Stomach (tissue), 4 donors: ENCODE measurements around the gene BANP.

ENCODE experiments used
- EP300 ChIP-seq: sonication (generic); formaldehyde crosslinking; IDR thresholded peaks from one replicate; pipeline ENCODE4 v1.6.1; 2017; ENCODE audit warnings: antibody characterized with exemption
- POLR2A ChIP-seq, 4 donors: fragments of 450-650 bp; IDR thresholded peaks; one replicate each; pipeline ENCODE4 v1.6.1; 2016; ENCODE audit warnings: antibody characterized with exemption in 4 of 4, control low read depth in 2 of 4, mild to moderate bottlenecking in 1 of 4, moderate library complexity in 1 of 4
- POLR2AphosphoS5 ChIP-seq, 3 donors: sonication (generic); formaldehyde crosslinking; IDR thresholded peaks; one replicate each; pipeline ENCODE4 v1.6.1; 2016; ENCODE audit warnings: antibody characterized with exemption in 3 of 3
- TF ChIP-seq, protein P1 (sequence below), 7 experiments: fragments of 450-650 bp in 4 of 7; fragments of 200-600 bp in 3 of 7; sonication (generic) in 3 of 7; IDR thresholded peaks; one replicate each; pipeline ENCODE4 v1.5.1; 2016 to 2019; ENCODE audit warnings: antibody characterized with exemption in 7 of 7, control low read depth in 2 of 7, mild to moderate bottlenecking in 1 of 7

DNA sequence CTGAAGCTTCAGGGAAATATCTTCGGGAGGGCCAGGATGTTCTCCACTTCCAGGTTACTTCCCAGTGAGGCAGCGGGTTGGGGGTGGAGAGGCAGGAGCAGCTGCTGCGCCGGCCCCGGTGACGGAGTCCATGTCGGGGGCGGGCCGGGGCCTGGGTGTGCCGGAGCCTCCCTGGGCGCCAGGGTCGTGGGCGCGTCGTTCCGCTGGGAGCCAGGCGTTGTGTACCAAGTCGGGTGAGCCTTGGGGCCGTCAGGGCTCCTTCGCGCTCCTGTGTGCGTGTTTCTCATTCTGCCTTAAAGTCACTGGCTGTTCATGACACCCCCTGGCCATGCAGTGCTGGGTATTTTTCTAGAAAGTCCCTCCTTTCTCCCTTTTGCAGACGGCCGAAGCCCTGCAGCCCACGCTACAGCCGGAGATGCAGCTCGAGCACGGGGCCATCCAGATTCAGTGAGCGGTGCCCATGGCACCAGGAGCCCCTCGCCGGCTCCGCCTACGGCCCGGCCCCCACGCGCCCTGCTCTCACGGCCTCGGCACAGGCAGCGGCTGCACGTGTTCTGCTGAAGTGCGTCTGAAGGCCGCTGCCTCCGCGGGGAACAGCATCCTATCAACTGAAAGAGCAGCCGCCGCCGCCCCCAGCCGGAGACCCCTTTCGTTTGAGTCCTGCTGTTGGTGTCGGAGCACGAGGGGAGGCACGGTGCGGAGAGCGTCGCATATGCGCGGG is 125.1 kb downstream of the BANP start:
- TF ChIP-seq, protein P1, sequence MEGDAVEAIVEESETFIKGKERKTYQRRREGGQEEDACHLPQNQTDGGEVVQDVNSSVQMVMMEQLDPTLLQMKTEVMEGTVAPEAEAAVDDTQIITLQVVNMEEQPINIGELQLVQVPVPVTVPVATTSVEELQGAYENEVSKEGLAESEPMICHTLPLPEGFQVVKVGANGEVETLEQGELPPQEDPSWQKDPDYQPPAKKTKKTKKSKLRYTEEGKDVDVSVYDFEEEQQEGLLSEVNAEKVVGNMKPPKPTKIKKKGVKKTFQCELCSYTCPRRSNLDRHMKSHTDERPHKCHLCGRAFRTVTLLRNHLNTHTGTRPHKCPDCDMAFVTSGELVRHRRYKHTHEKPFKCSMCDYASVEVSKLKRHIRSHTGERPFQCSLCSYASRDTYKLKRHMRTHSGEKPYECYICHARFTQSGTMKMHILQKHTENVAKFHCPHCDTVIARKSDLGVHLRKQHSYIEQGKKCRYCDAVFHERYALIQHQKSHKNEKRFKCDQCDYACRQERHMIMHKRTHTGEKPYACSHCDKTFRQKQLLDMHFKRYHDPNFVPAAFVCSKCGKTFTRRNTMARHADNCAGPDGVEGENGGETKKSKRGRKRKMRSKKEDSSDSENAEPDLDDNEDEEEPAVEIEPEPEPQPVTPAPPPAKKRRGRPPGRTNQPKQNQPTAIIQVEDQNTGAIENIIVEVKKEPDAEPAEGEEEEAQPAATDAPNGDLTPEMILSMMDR (IDR thresholded peaks at IDR 0.05): no peak
- no peak for TF ChIP-seq POLR2A (IDR thresholded peaks at IDR 0.05)
- TF ChIP-seq POLR2AphosphoS5 (IDR thresholded peaks at IDR 0.05): no peak
- no peak for TF ChIP-seq EP300
